HepG2 (cell line): ENCODE data around the gene SGF29. TPM values are rescaled to one million over a fixed set of nuclear protein-coding genes. Genes with fewer than 3 reads are reported as not detected.

Source experiments
- BRCA1 ChIP-seq: sonication (generic); formaldehyde crosslinking; IDR thresholded peaks from 2 replicates; pipeline ENCODE4 v1.4.0; 2020; ENCODE audit warnings: missing genetic modification reagents
- CEBPB ChIP-seq: IDR thresholded peaks from 2 replicates; pipeline ENCODE4 v1.6.1; 2011; ENCODE audit warnings: low read depth, low read length, improper control_type of control experiment, borderline replicate concordance
- DNMT3B ChIP-seq: conservative IDR thresholded peaks from 2 replicates; pipeline ENCODE4 v1.6.1; 2016; ENCODE audit warnings: missing biosample characterization, control low read depth
- ESRRA ChIP-seq: sonication (generic); formaldehyde crosslinking; IDR thresholded peaks from 2 replicates; pipeline ENCODE4 v1.5.1; 2020; ENCODE audit warnings: mild to moderate bottlenecking, low read depth, missing genetic modification reagents
- ETV5 ChIP-seq: IDR thresholded peaks from 2 replicates; pipeline ENCODE4 v1.6.1; 2018; ENCODE audit warnings: missing biosample characterization, missing genetic modification reagents, inconsistent platforms, borderline replicate concordance
- GLI4 ChIP-seq: sonication (generic); formaldehyde crosslinking; IDR thresholded peaks from 2 replicates; pipeline ENCODE4 v1.5.1; 2020; ENCODE audit warnings: missing genetic modification reagents, mild to moderate bottlenecking, moderate library complexity, borderline replicate concordance
- GTF3A ChIP-seq: sonication (generic); formaldehyde crosslinking; conservative IDR thresholded peaks from 2 replicates; pipeline ENCODE4 v1.4.0; 2020; ENCODE audit warnings: mild to moderate bottlenecking, missing genetic modification reagents
- HIVEP1 ChIP-seq: sonication (generic); formaldehyde crosslinking; IDR thresholded peaks from 2 replicates; pipeline ENCODE4 v1.4.0; 2020; ENCODE audit warnings: mild to moderate bottlenecking, missing genetic modification reagents
- KDM5A ChIP-seq: fragments of 200-600 bp; sonication (generic); IDR thresholded peaks from 2 replicates; pipeline ENCODE4 v1.7.0; 2018; ENCODE audit warnings: antibody characterized with exemption, mild to moderate bottlenecking, low read length, borderline replicate concordance
- KDM5B ChIP-seq: sonication (generic); formaldehyde crosslinking; IDR thresholded peaks from 2 replicates; pipeline ENCODE4 v1.4.0; 2020; ENCODE audit warnings: missing genetic modification reagents, mild to moderate bottlenecking, borderline replicate concordance
- LCORL ChIP-seq, 2 experiments: fragments of 450-650 bp in 1 of 2; sonication (generic) in 1 of 2; formaldehyde crosslinking in 1 of 2; IDR thresholded peaks; 2 replicates each; pipeline versions ENCODE4 v1.5.0 to v1.6.1; 2017 to 2020; ENCODE audit warnings: antibody characterized with exemption in 1 of 2, missing genetic modification reagents in 1 of 2
- NCOA5 ChIP-seq: sonication (generic); formaldehyde crosslinking; IDR thresholded peaks from 2 replicates; pipeline ENCODE4 v1.4.0; 2020; ENCODE audit warnings: missing genetic modification reagents
- SATB2 ChIP-seq: sonication (generic); formaldehyde crosslinking; IDR thresholded peaks from 2 replicates; pipeline ENCODE4 v1.5.0; 2020; ENCODE audit warnings: missing genetic modification reagents
- SP4 ChIP-seq: sonication (generic); formaldehyde crosslinking; IDR thresholded peaks from 2 replicates; pipeline ENCODE4 v1.8.1; 2023; ENCODE audit warnings: mild to moderate bottlenecking, missing genetic modification reagents
- YEATS2 ChIP-seq: sonication (generic); formaldehyde crosslinking; IDR thresholded peaks from 2 replicates; pipeline ENCODE4 v1.4.0; 2020; ENCODE audit warnings: missing genetic modification reagents, borderline replicate concordance
- ZBTB7A ChIP-seq: sonication (generic); formaldehyde crosslinking; IDR thresholded peaks from 2 replicates; pipeline ENCODE4 v1.8.0; 2022; ENCODE audit warnings: mild to moderate bottlenecking, missing genetic modification reagents
- ZKSCAN1 ChIP-seq: fragments of 150-350 bp; IDR thresholded peaks from 2 replicates; pipeline ENCODE4 v1.6.1; 2014; ENCODE audit warnings: low read length
- ZNF121 ChIP-seq: sonication (generic); formaldehyde crosslinking; IDR thresholded peaks from 2 replicates; pipeline ENCODE4 v1.5.0; 2020; ENCODE audit warnings: mild to moderate bottlenecking, missing genetic modification reagents
- ZNF460 ChIP-seq: sonication (generic); formaldehyde crosslinking; IDR thresholded peaks from 2 replicates; pipeline ENCODE4 v1.5.1; 2020; ENCODE audit warnings: missing genetic modification reagents, mild to moderate bottlenecking, borderline replicate concordance
- ZNF782 ChIP-seq: sonication (generic); formaldehyde crosslinking; IDR thresholded peaks from 2 replicates; pipeline ENCODE4 v1.4.0; 2020; ENCODE audit warnings: missing genetic modification reagents, mild to moderate bottlenecking, borderline replicate concordance
- ZNF816 ChIP-seq: sonication (generic); formaldehyde crosslinking; IDR thresholded peaks from 2 replicates; pipeline ENCODE4 v1.8.0; 2022; ENCODE audit warnings: missing genetic modification reagents, mild to moderate bottlenecking, borderline replicate concordance
- polyA plus RNA-seq, 8 experiments: library from polyadenylated mRNA; depleted of rRNA in 3 of 8; stranded (reverse) in 7 of 8; unstranded in 1 of 8; fragments of >200 nt; fragmentation: Illumina TruSeq in 4 of 8; extraction: Trizol in 4 of 8; gene quantifications; 2 replicates each; pipeline versions ENCODE4 v1.2.1 to v1.2.3, GENCODE V29; 2011 to 2016; ENCODE audit warnings: low read depth in 4 of 8, missing spikeins in 1 of 8, mixed read lengths in 1 of 8; ENCODE audit not compliant: insufficient read depth in 1 of 8
- total RNA-seq, 5 experiments: library from RNA; depleted of rRNA; stranded (reverse); fragments of >200 nt; fragmentation: Illumina TruSeq; extraction: Trizol; gene quantifications; 2 replicates each; pipeline ENCODE4 v1.2.3, GENCODE V29; 2016; ENCODE audit warnings: low read depth in 1 of 5
- TF ChIP-seq, protein P1 (sequence below): sonication (generic); formaldehyde crosslinking; IDR thresholded peaks from 2 replicates; pipeline ENCODE4 v1.4.0; 2020; ENCODE audit warnings: missing genetic modification reagents
- TF ChIP-seq, protein P2 (sequence below): IDR thresholded peaks from 2 replicates; pipeline ENCODE4 v1.6.1; 2018; ENCODE audit warnings: missing genetic modification reagents, mild to moderate bottlenecking, missing compliant biosample characterization
- TF ChIP-seq, protein P3 (sequence below): sonication (generic); formaldehyde crosslinking; IDR thresholded peaks from 2 replicates; pipeline ENCODE4 v1.4.0; 2020; ENCODE audit warnings: low read depth, missing genetic modification reagents

SGF29 gene
- total and polyA plus RNA-seq, 2 of the 13 experiments (the other 11 are each of a cell fraction or from before 2014, with no cell fraction given) = 5.0 to 29.4 TPM

DNA sequence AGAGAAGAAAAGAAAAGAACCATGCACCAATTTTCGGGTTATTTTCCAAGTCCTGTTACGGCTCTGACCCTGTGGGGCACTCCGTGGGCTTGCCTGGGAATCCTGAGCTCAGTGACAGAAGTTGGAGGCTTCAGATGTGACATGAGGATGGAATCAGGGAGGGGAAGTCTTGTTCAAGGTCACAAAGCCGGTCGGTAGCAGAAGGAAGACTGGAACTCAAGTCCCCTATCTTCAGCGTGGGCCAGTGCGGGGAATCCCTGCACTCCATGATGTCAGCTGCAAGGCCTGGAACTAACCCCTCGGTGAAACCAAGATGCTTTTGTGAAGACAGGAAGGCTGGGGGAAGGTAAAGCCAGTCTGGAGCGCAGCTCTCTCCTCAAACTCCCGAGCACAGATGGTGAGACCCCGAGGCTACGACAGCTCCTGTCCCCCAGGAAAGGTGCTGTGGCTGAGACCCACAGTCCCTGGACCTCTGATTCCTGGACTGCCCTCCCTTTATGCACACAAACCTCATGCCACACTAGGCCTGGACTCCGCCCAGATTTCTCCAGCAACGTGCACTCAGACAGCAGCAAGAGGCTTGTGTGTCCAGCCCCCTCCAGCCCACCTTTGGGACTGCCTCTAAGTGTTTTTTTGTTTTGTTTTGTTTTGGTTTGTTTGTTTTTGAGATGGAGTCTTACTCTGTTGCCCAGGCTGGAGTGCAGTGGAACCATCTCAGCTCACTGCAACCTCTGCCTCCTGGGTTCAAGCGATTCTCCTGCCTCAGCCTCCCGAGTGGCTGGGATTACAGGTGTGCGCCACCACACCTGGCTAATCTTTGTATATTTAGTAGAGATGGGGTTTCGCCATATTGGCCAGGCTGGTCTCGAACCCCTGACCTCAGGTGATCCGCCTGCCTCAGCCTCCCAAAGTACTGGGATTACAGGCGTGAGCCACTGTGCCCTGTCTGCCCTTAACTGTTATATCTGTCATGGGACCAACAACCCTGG, 41.6 kb upstream of the SGF29 start (continued):
- TF ChIP-seq ZNF816 (CRISPR knock-in tag) (no peak), NCOA5 (CRISPR knock-in tag) (no peak), ZKSCAN1 (no peak), GTF3A (no peak), ZNF460 (CRISPR knock-in tag) (peak; percentile 96), ESRRA (CRISPR knock-in tag) (no peak), DNMT3B (CRISPR knock-in tag) (no peak), KDM5B (0 out of 2 replicates have a peak, but pooled peaks have one; percentile 20), LCORL (IDR thresholded peaks at IDR 0.05) (no peak), LCORL (CRISPR knock-in tag; IDR thresholded peaks at IDR 0.05) (0 out of 2 replicates have a peak, but pooled peaks have one; percentile 21), CEBPB (no peak), GLI4 (CRISPR knock-in tag) (no peak), KDM5A (no peak), ZNF121 (CRISPR knock-in tag) (peak; percentile 84), SATB2 (no peak), ZBTB7A (CRISPR knock-in tag) (peak; percentile 42; the same call in 1 of the 2 replicates), ETV5 (CRISPR knock-in tag) (0 out of 2 replicates have a peak, but pooled peaks have one; percentile 3), YEATS2 (CRISPR knock-in tag) (no peak), SP4 (CRISPR knock-in tag) (peak; percentile 30; the same call in 1 of the 2 replicates), BRCA1 (CRISPR knock-in tag) (no peak), HIVEP1 (CRISPR knock-in tag) (no peak), ZNF782 (CRISPR knock-in tag) (no peak)
- TF ChIP-seq, protein P1, sequence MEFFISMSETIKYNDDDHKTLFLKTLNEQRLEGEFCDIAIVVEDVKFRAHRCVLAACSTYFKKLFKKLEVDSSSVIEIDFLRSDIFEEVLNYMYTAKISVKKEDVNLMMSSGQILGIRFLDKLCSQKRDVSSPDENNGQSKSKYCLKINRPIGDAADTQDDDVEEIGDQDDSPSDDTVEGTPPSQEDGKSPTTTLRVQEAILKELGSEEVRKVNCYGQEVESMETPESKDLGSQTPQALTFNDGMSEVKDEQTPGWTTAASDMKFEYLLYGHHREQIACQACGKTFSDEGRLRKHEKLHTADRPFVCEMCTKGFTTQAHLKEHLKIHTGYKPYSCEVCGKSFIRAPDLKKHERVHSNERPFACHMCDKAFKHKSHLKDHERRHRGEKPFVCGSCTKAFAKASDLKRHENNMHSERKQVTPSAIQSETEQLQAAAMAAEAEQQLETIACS = no peak
- TF ChIP-seq, protein P2, sequence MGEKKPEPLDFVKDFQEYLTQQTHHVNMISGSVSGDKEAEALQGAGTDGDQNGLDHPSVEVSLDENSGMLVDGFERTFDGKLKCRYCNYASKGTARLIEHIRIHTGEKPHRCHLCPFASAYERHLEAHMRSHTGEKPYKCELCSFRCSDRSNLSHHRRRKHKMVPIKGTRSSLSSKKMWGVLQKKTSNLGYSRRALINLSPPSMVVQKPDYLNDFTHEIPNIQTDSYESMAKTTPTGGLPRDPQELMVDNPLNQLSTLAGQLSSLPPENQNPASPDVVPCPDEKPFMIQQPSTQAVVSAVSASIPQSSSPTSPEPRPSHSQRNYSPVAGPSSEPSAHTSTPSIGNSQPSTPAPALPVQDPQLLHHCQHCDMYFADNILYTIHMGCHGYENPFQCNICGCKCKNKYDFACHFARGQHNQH (CRISPR knock-in tag) = 0 out of 2 replicates have a peak, but pooled peaks have one; percentile 51
- TF ChIP-seq, protein P3, sequence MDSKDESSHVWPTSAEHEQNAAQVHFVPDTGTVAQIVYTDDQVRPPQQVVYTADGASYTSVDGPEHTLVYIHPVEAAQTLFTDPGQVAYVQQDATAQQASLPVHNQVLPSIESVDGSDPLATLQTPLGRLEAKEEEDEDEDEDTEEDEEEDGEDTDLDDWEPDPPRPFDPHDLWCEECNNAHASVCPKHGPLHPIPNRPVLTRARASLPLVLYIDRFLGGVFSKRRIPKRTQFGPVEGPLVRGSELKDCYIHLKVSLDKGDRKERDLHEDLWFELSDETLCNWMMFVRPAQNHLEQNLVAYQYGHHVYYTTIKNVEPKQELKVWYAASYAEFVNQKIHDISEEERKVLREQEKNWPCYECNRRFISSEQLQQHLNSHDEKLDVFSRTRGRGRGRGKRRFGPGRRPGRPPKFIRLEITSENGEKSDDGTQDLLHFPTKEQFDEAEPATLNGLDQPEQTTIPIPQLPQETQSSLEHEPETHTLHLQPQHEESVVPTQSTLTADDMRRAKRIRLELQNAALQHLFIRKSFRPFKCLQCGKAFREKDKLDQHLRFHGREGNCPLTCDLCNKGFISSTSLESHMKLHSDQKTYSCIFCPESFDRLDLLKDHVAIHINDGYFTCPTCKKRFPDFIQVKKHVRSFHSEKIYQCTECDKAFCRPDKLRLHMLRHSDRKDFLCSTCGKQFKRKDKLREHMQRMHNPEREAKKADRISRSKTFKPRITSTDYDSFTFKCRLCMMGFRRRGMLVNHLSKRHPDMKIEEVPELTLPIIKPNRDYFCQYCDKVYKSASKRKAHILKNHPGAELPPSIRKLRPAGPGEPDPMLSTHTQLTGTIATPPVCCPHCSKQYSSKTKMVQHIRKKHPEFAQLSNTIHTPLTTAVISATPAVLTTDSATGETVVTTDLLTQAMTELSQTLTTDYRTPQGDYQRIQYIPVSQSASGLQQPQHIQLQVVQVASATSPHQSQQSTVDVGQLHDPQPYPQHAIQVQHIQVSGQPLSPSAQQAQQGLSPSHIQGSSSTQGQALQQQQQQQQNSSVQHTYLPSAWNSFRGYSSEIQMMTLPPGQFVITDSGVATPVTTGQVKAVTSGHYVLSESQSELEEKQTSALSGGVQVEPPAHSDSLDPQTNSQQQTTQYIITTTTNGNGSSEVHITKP (CRISPR knock-in tag) = no peak
